GM12878 (cell line): Measurements from ENCODE around the gene ZNF148. TPM values are rescaled to one million over a fixed set of nuclear protein-coding genes. Genes with fewer than 3 reads are reported as not detected.

Experiments
- ATAC-seq: fragments of 200-7000 bp; cut with Tn5 transposase; 3 replicates; pipeline ENCODE4 v1.9.1; 2020; ENCODE audit warnings: mild to moderate bottlenecking, moderate library complexity
- Bru-seq: library from RNA; stranded (reverse); fragments of 400-500 nt; gene quantifications from one replicate; lab custom pipeline; 2021; lab: Mats Ljungman, UMichigan
- BruChase-seq, 2 experiments: library from RNA; stranded (reverse); fragments of 400-500 nt; gene quantifications; one replicate each; lab custom pipeline; 2021; lab: Mats Ljungman, UMichigan
- BruUV-seq: library from RNA; stranded (reverse); fragments of 400-500 nt; replicated peaks from 2 replicates; lab custom pipeline; 2021; lab: Mats Ljungman, UMichigan
- CTCF ChIA-PET: fragments of 300-600 bp; sonication (Branson Sonifier 250); formaldehyde crosslinking; extraction: SDS; loops from one replicate; lab custom pipeline; 2021; ENCODE audit warnings: inconsistent platforms; lab: Yijun Ruan, JAX
- POLR2A ChIA-PET: fragments of 350-600 bp; formaldehyde crosslinking; extraction: SDS; loops from one replicate; lab custom pipeline; 2021; ENCODE audit warnings: inconsistent platforms; lab: Charles Lee
- RAD21 ChIA-PET: fragments of 300-600 bp; sonication (Branson Sonifier 250); formaldehyde crosslinking; loops from one replicate; lab custom pipeline; 2023; ENCODE audit warnings: antibody characterized with exemption; ENCODE audit not compliant: unreplicated experiment; lab: Charles Lee
- SMC1A ChIA-PET: fragments of 300-600 bp; sonication (Branson Sonifier 250); formaldehyde crosslinking; loops from one replicate; lab custom pipeline; 2023; ENCODE audit not compliant: unreplicated experiment, uncharacterized antibody; lab: Charles Lee
- DNase-seq: peaks from one replicate; pipeline ENCODE4 v3.0.0-alpha.2; 2011; ENCODE audit warnings: low read depth, low spot score
- FAIRE-seq: peaks from 3 replicates; lab custom pipeline; 2011; peaks lifted over from hg19 to GRCh38; lab: Jason Lieb, UNC
- H2AFZ ChIP-seq: 2 replicates; pipeline ENCODE4 v1.6.0; 2011; ENCODE audit warnings: low read depth, low read length, control low read depth; ENCODE audit not compliant: control insufficient read depth
- H3K27ac ChIP-seq: 2 replicates; pipeline ENCODE4 v1.5.1; 2011; ENCODE audit warnings: control low read depth; ENCODE audit not compliant: control insufficient read depth, insufficient read depth
- H3K27me3 ChIP-seq, 2 experiments: replicated peaks in 1 of 2; 2 replicates each; pipeline versions ENCODE4 v1.6.0 to v1.6.1; 2011; ENCODE audit warnings: low read length in 1 of 2; ENCODE audit not compliant: control insufficient read depth in 2 of 2, insufficient read depth in 2 of 2
- H3K36me3 ChIP-seq, 2 experiments: 2 replicates each; pipeline ENCODE4 v1.5.1; 2011; ENCODE audit warnings: low read length in 1 of 2; ENCODE audit not compliant: control insufficient read depth in 2 of 2, insufficient read depth in 2 of 2
- H3K4me1 ChIP-seq: 2 replicates; pipeline ENCODE4 v1.6.1; 2011; ENCODE audit warnings: mild to moderate bottlenecking, low read length, moderate library complexity, mixed read lengths; ENCODE audit not compliant: control insufficient read depth, insufficient read depth
- H3K4me2 ChIP-seq: 2 replicates; pipeline ENCODE4 v1.6.0; 2011; ENCODE audit warnings: control low read depth; ENCODE audit not compliant: control insufficient read depth, insufficient read depth
- H3K4me3 ChIP-seq: fragments of 200-600 bp; sonication (generic); 2 replicates; pipeline ENCODE4 v1.5.1; 2016
- H3K79me2 ChIP-seq: 2 replicates; pipeline ENCODE4 v1.6.0; 2011; ENCODE audit warnings: low read length; ENCODE audit not compliant: control insufficient read depth, insufficient read depth
- H3K9ac ChIP-seq: 2 replicates; pipeline ENCODE4 v1.8.0; 2011; ENCODE audit warnings: low read length, control low read depth, mixed read lengths; ENCODE audit not compliant: control insufficient read depth, insufficient read depth
- H3K9me3 ChIP-seq: replicated peaks from 3 replicates; pipeline ENCODE4 v1.5.1; 2011; ENCODE audit warnings: mild to moderate bottlenecking, low read length; ENCODE audit not compliant: control insufficient read depth, insufficient read depth
- H4K20me1 ChIP-seq: 2 replicates; pipeline ENCODE4 v1.6.0; 2011; ENCODE audit not compliant: control insufficient read depth, insufficient read depth
- BACH1 ChIP-seq: fragments of 450-650 bp; IDR thresholded peaks from 2 replicates; pipeline ENCODE4 v1.6.1; 2017; ENCODE audit warnings: mild to moderate bottlenecking, borderline replicate concordance
- BHLHE40 ChIP-seq, 2 experiments: fragments of 450-650 bp in 1 of 2; IDR thresholded peaks; 2 replicates each; pipeline ENCODE4 v1.6.1; 2011 to 2017; ENCODE audit warnings: low read depth in 2 of 2, borderline replicate concordance in 1 of 2, improper control_type of control experiment in 1 of 2, low read length in 1 of 2, mild to moderate bottlenecking in 1 of 2
- CEBPB ChIP-seq, 2 experiments: fragments of 150-350 bp in 1 of 2; IDR thresholded peaks; 2 replicates each; pipeline ENCODE4 v1.6.1; 2012 to 2014; ENCODE audit warnings: low read depth in 2 of 2, low read length in 2 of 2, borderline replicate concordance in 1 of 2, inconsistent platforms in 1 of 2
- CREM ChIP-seq: IDR thresholded peaks from 2 replicates; pipeline ENCODE4 v1.6.1; 2014; ENCODE audit warnings: antibody characterized with exemption, low read depth
- DPF2 ChIP-seq: fragments of 450-650 bp; IDR thresholded peaks from 2 replicates; pipeline ENCODE4 v1.6.1; 2017; ENCODE audit warnings: mild to moderate bottlenecking
- HDAC6 ChIP-seq: fragments of 200-600 bp; sonication (generic); IDR thresholded peaks from one replicate; pipeline ENCODE4 v1.8.0; 2017; ENCODE audit warnings: antibody characterized with exemption; ENCODE audit not compliant: unreplicated experiment
- MTA3 ChIP-seq: IDR thresholded peaks from 2 replicates; pipeline ENCODE4 v1.6.1; 2012; ENCODE audit warnings: low read length, inconsistent platforms, borderline replicate concordance
- NKRF ChIP-seq: fragments of 450-650 bp; conservative IDR thresholded peaks from 2 replicates; pipeline ENCODE4 v1.6.1; 2017; ENCODE audit warnings: mild to moderate bottlenecking, moderate library complexity
- NRF1 ChIP-seq: conservative IDR thresholded peaks from 2 replicates; pipeline ENCODE4 v1.6.1; 2011; ENCODE audit warnings: mild to moderate bottlenecking, low read depth, low read length, improper control_type of control experiment
- POU2F2 ChIP-seq: IDR thresholded peaks from 3 replicates; pipeline ENCODE4 v1.6.1; 2011; ENCODE audit warnings: low read depth, mild to moderate bottlenecking, low read length, borderline replicate concordance
- RB1 ChIP-seq: fragments of 450-650 bp; formaldehyde crosslinking; IDR thresholded peaks from 2 replicates; pipeline ENCODE4 v1.6.1; 2017; ENCODE audit warnings: mild to moderate bottlenecking, borderline replicate concordance
- SIN3A ChIP-seq: IDR thresholded peaks from 2 replicates; pipeline ENCODE4 v1.6.1; 2012; ENCODE audit warnings: low read depth, low read length, improper control_type of control experiment
- SMARCA5 ChIP-seq: fragments of 450-650 bp; IDR thresholded peaks from 2 replicates; pipeline ENCODE4 v1.6.1; 2017; ENCODE audit warnings: mild to moderate bottlenecking
- ZBED1 ChIP-seq: IDR thresholded peaks from 2 replicates; pipeline ENCODE4 v1.6.1; 2016; ENCODE audit warnings: borderline replicate concordance
- WGBS: methylation state at CpG from one replicate; pipeline ENCODE4 v1.1.6; 2016; ENCODE audit warnings: low lambda C conversion rate; ENCODE audit not compliant: insufficient replicate concordance, insufficient coverage; ENCODE audit errors: missing lambda C conversion rate; 5-methylcytosine and 5-hydroxymethylcytosine counted together
- in situ Hi-C: fragments of 300-500 bp; cut with MboI; formaldehyde crosslinking; loops from 9 replicates; pipeline ENCODE4 v1.14.3; 2018; ENCODE audit warnings: mixed read lengths
- intact Hi-C: fragments of 100-400 bp; cut with micrococcal nuclease; formaldehyde crosslinking; loops from one replicate; pipeline ENCODE4 v1.14.2; 2022; ENCODE audit not compliant: unreplicated experiment
- long read RNA-seq, 2 experiments: library from polyadenylated mRNA; unstranded; transcript quantifications; one replicate each; pipeline ENCODE4 v2.0.0, GENCODE V29; 2019 to 2020
- polyA minus RNA-seq, 3 experiments: library from RNA; depleted of rRNA, polyadenylated mRNA; stranded (reverse); fragments of >200 nt; gene quantifications; 2 replicates each; pipeline ENCODE4 v1.2.3, GENCODE V29; 2011
- polyA plus RNA-seq, 11 experiments: library from polyadenylated mRNA; depleted of rRNA in 4 of 11; unstranded in 6 of 11; stranded (reverse) in 5 of 11; fragments of >200 nt; fragmentation: Nextera tagmentation in 4 of 11; fragmentation: Illumina TruSeq in 1 of 11; extraction: Ambion mirVana in 4 of 11; extraction: Trizol in 1 of 11; gene quantifications; 1 replicate in 1 of 11; 2 replicates in 10 of 11; pipeline versions ENCODE4 v1.2.1 to v1.2.3, GENCODE V29; 2011 to 2016; ENCODE audit warnings: inconsistent platforms in 2 of 11, missing spikeins in 2 of 11, low read depth in 1 of 11
- total RNA-seq, 4 experiments: library from RNA; depleted of rRNA in 3 of 4; stranded (reverse); fragments of >200 nt in 3 of 4; fragmentation: Illumina TruSeq in 1 of 4; extraction: Trizol in 1 of 4; gene quantifications; 2 replicates each; pipeline versions ENCODE4 v1.2.1 to v1.2.3, GENCODE V29; 2013 to 2021

Gene ZNF148
- total RNA-seq (2013; cell fraction: nucleolus; rRNA removed), result 74.2 and 78.6 TPM in 2 replicates
- total RNA-seq (2014; rRNA removed), result 21.7 and 23.9 TPM in 2 replicates
- 30.1 and 31.6 TPM in 2 replicates for total RNA-seq (2014; rRNA removed; fragmentation: Illumina TruSeq; extraction: Trizol)
- 37.0 and 39.2 TPM in 2 replicates for total RNA-seq (2021)
- polyA plus RNA-seq (2011; ENCODE audit: low read depth), result 31.6 TPM
- 29.7 and 39.2 TPM in 2 replicates for polyA plus RNA-seq (2011; rRNA removed)
- polyA plus RNA-seq (2011; cell fraction: cytosol; rRNA removed), result 12.4 and 14.0 TPM in 2 replicates
- 13.7 and 17.3 TPM in 2 replicates for polyA plus RNA-seq (2011; cell fraction: nucleus; rRNA removed)
- polyA plus RNA-seq (2012), result 13.8 and 17.8 TPM in 2 replicates
- polyA plus RNA-seq (2014; fragmentation: Illumina TruSeq; extraction: Trizol), result 23.7 and 26.8 TPM in 2 replicates
- 1 to 10 TPM; 8.6 to 9.4 TPM for polyA plus RNA-seq (2014; fragmentation: Nextera tagmentation; extraction: Ambion mirVana)
- 10.1 and 11.2 TPM in 2 replicates for polyA plus RNA-seq (2014; rRNA removed)
- polyA plus RNA-seq (2016; fragmentation: Nextera tagmentation; extraction: Ambion mirVana), result 10 to 100 TPM; 37.0 to 40.4 TPM
- 76.1 and 200 TPM in 2 replicates for polyA minus RNA-seq (2011; rRNA and poly(A)+ RNA removed)
- 26.6 and 27.9 TPM in 2 replicates for polyA minus RNA-seq (2011; cell fraction: cytosol; rRNA and poly(A)+ RNA removed)
- 29.4 and 38.2 TPM in 2 replicates for polyA minus RNA-seq (2011; cell fraction: nucleus; rRNA and poly(A)+ RNA removed)
- percentile 91 among the genes with signal in this experiment for Bru-seq, nascent RNA
- BruChase-seq, experiment 1, labeled RNA remaining after a 6-hour chase, result percentile 92 among the genes with signal in this experiment
- percentile 92 among the genes with signal in this experiment for BruChase-seq, experiment 2, labeled RNA remaining after a 2-hour chase
- long read RNA-seq, experiment 1, full-length matches to known transcripts, result 8 of 13 reads
- long read RNA-seq, experiment 1, partial matches to known transcripts, result 0 of 13 reads
- long read RNA-seq, experiment 1, other reads (novel, unspliced or antisense), result 5 of 13 reads
- long read RNA-seq, experiment 2, full-length matches to known transcripts, result 29 of 52 reads
- long read RNA-seq, experiment 2, partial matches to known transcripts, result 6 of 52 reads
- long read RNA-seq, experiment 2, other reads (novel, unspliced or antisense), result 17 of 52 reads

- Histone ChIP-seq H4K20me1 (no peaks in the 10 kb centered on the region), H3K36me3 (no peaks in the 10 kb centered on the region), H3K9ac (peak within 1 kb of the TSS; percentile 88), H3K79me2 (peaks cover 53% of the 10 kb centered on the region), H3K4me2 (peak within 1 kb of the TSS; percentile 89), H3K4me3 (peak within 1 kb of the TSS; percentile 90), H3K27ac (peak within 1 kb of the TSS; percentile 78), H3K9me3 (no peaks in the 10 kb centered on the region; the same call in 2 of the 3 replicates), H3K27me3 (no peaks in the 10 kb centered on the region), H3K4me1 (no peaks in the 10 kb centered on the region; the same call in 1 of the 2 replicates), H2AFZ (peak within 1 kb of the TSS; percentile 41)
- in situ Hi-C loops (no loop called here), intact Hi-C loops (no loop called here)
- POLR2A ChIA-PET, result interaction anchor here (0.6 to 1.7 kb wide), 5 partner anchors 11 to 207 kb away, joined by 3 to 12 read pairs (median 6); no protein-coding TSS in a partner anchor
- ATAC-seq (peak; percentile 91), DNase-seq (peak; percentile 59), FAIRE-seq (peak; percentile 96)
- TSS peak; percentile 92 for BruUV-seq
- WGBS, result 1% methylated on average over 41 of the region's 69 CpGs
- SMC1A ChIA-PET, result interaction anchor here (1.1 to 1.7 kb wide), 8 partner anchors 9 to 381 kb away, joined by 3 to 5 read pairs (median 4); no protein-coding TSS in a partner anchor
- RAD21 ChIA-PET, result interaction anchor here (0.5 to 2.4 kb wide), 7 partner anchors 24 to 441 kb away, joined by 3 to 11 read pairs (median 4); partner anchors contain the start of gene MUC13
- CTCF ChIA-PET, result interaction anchor here (0.6 to 1.5 kb wide), 5 partner anchors 8 to 380 kb away, joined by 3 to 6 read pairs (median 3); no protein-coding TSS in a partner anchor
- TF ChIP-seq NRF1 (peak; percentile 18; the same call in 1 of the 2 replicates), CEBPB (IDR thresholded peaks at IDR 0.05; ENCODE audit: borderline replicate concordance in 1 of 2, low read depth in 2 of 2, low read length in 2 of 2) (no peak), NKRF (peak; percentile 72), CREM (peak; percentile 69), ZBED1 (no peak), BACH1 (peak; percentile 89), BHLHE40 (IDR thresholded peaks at IDR 0.05; ENCODE audit: borderline replicate concordance in 1 of 2, low read depth in 2 of 2, low read length in 1 of 2) (peak in 1 of 2 experiments; percentile 77; a peak in 2 of 4 replicates), SMARCA5 (0 out of 2 replicates have a peak, but pooled peaks have one; percentile 21), HDAC6 (peak; percentile 85), SIN3A (peak; percentile 59; the same call in 1 of the 2 replicates), MTA3 (peak; percentile 24; the same call in 1 of the 2 replicates), RB1 (peak; percentile 84; the same call in 1 of the 2 replicates), POU2F2 (peak; percentile 70), DPF2 (peak; percentile 49)
These were observed at the start of gene ZNF148 for GRCh38 chr3:125374996-125375941. Gene ZNF148, minus strand, starts transcription at chr3:125375325. Its CDS starts 61,685 bp downstream, at chr3:125313640.
